Activated T-cell treated with anti-CD3 and anti-CD28 coated beads, Interleukin-2, amount 50 U/mL, for 4 hours (primary cell): ENCODE data around the gene PNMT. TPM values are rescaled to one million over a fixed set of nuclear protein-coding genes. Genes with fewer than 3 reads are reported as not detected.

Source experiments
- ATAC-seq, 2 donors: fragments of 200-7000 bp; cut with Tn5 transposase; one replicate each; pipeline ENCODE4 v1.10.0; 2021
- DNase-seq: peaks from one replicate; pipeline ENCODE4 v3.0.0-alpha.2; 2020
- H3K27me3 Mint-ChIP-seq: one replicate; pipeline ENCODE4 v1.8.0; 2021; ENCODE audit warnings: low read depth, mixed read lengths
- H3K36me3 Mint-ChIP-seq: one replicate; pipeline ENCODE4 v1.8.0; 2022; ENCODE audit warnings: mixed read lengths; ENCODE audit not compliant: insufficient read depth
- H3K4me1 Mint-ChIP-seq: one replicate; pipeline ENCODE4 v1.8.0; 2021; ENCODE audit warnings: low read depth, mixed read lengths
- H3K4me3 Mint-ChIP-seq: one replicate; pipeline ENCODE4 v1.8.0; 2021; ENCODE audit warnings: mild to moderate bottlenecking, moderate library complexity, mixed read lengths
- H3K9me3 Mint-ChIP-seq: one replicate; pipeline ENCODE4 v1.8.0; 2021; ENCODE audit warnings: mixed read lengths
- total RNA-seq, 3 donors: library from RNA; stranded (reverse); gene quantifications; one replicate each; pipeline ENCODE4 v1.2.1, GENCODE V29; 2021

PNMT gene
- total RNA-seq, 3 donors from 2014 or later = not detected

- no peak for ATAC-seq
- Mint-ChIP-seq H3K4me1 (peaks cover 28% of the 10 kb centered on the region), H3K9me3 (no peaks in the 10 kb centered on the region), H3K36me3 (peaks cover 12% of the 10 kb centered on the region), H3K4me3 (no peak overlapping the region), H3K27me3 (no peaks in the 10 kb centered on the region)
- DNase-seq = no peak
Observed at GRCh38 chr17:39658760-39659159, 9.5 kb upstream of the PNMT start.

- H3K9me3 Mint-ChIP-seq = no peaks in the 10 kb centered on the region
- H3K27me3 Mint-ChIP-seq = no peaks in the 10 kb centered on the region
- peaks cover 24% of the 10 kb centered on the region for H3K4me1 Mint-ChIP-seq
- no peak overlapping the region for H3K4me3 Mint-ChIP-seq
- DNase-seq (no peak), ATAC-seq (no peak)
- H3K36me3 Mint-ChIP-seq = peaks cover 12% of the 10 kb centered on the region
Observed at GRCh38 chr17:39659279-39660010, 8.8 kb upstream of the PNMT start.

- peaks cover 12% of the 10 kb centered on the region for H3K36me3 Mint-ChIP-seq
- H3K4me1 Mint-ChIP-seq = peaks cover 19% of the 10 kb centered on the region
- no peak overlapping the region for H3K4me3 Mint-ChIP-seq
- no peaks in the 10 kb centered on the region for H3K27me3 Mint-ChIP-seq
- DNase-seq (no peak), ATAC-seq (no peak)
- no peaks in the 10 kb centered on the region for H3K9me3 Mint-ChIP-seq
Observed at GRCh38 chr17:39660011-39660360, 8.3 kb upstream of the PNMT start.

GRCh38 chr17:39660397-39661385, 7.6 kb upstream of the PNMT start:
- H3K9me3 Mint-ChIP-seq = no peaks in the 10 kb centered on the region
- H3K36me3 Mint-ChIP-seq = peaks cover 10% of the 10 kb centered on the region
- no peak overlapping the region for H3K4me3 Mint-ChIP-seq
- no peak for ATAC-seq
- no peaks in the 10 kb centered on the region for H3K27me3 Mint-ChIP-seq
- peaks cover 14% of the 10 kb centered on the region for H3K4me1 Mint-ChIP-seq
- no peak for DNase-seq

GRCh38 chr17:39661744-39662541, 6.3 kb upstream of the PNMT start:
- Mint-ChIP-seq H3K4me1 (peaks cover 13% of the 10 kb centered on the region), H3K9me3 (no peaks in the 10 kb centered on the region), H3K36me3 (peaks cover 10% of the 10 kb centered on the region), H3K27me3 (peaks cover 7% of the 10 kb centered on the region), H3K4me3 (no peak overlapping the region)
- DNase-seq = no peak
- ATAC-seq = no peak

GRCh38 chr17:39662551-39663339, 5.5 kb upstream of the PNMT start:
- no peaks in the 10 kb centered on the region for H3K9me3 Mint-ChIP-seq
- H3K36me3 Mint-ChIP-seq = peaks cover 10% of the 10 kb centered on the region
- peaks cover 12% of the 10 kb centered on the region for H3K4me1 Mint-ChIP-seq
- H3K27me3 Mint-ChIP-seq = peaks cover 9% of the 10 kb centered on the region
- no peak overlapping the region for H3K4me3 Mint-ChIP-seq
- ATAC-seq (no peak), DNase-seq (no peak)

- H3K9me3 Mint-ChIP-seq = no peaks in the 10 kb centered on the region
- peaks cover 10% of the 10 kb centered on the region for H3K36me3 Mint-ChIP-seq
- peaks cover 8% of the 10 kb centered on the region for H3K4me1 Mint-ChIP-seq
- peaks cover 9% of the 10 kb centered on the region for H3K27me3 Mint-ChIP-seq
- H3K4me3 Mint-ChIP-seq = no peak overlapping the region
- no peak for ATAC-seq
- DNase-seq = no peak
Observed at GRCh38 chr17:39663340-39663687, 4.9 kb upstream of the PNMT start.

- Mint-ChIP-seq H3K4me3 (no peak overlapping the region), H3K9me3 (no peaks in the 10 kb centered on the region), H3K4me1 (peaks cover 13% of the 10 kb centered on the region), H3K27me3 (peaks cover 13% of the 10 kb centered on the region), H3K36me3 (peaks cover 10% of the 10 kb centered on the region)
- no peak for ATAC-seq
- no peak for DNase-seq
Observed at GRCh38 chr17:39663688-39664580, 4.3 kb upstream of the PNMT start.

GRCh38 chr17:39664581-39665561, 3.4 kb upstream of the PNMT start, which contains the start of gene TCAP:
TSS of gene TCAP (plus strand) at chr17:39665349. CDS start at chr17:39665360, 11 bp downstream.
- peaks cover 10% of the 10 kb centered on the region for H3K4me1 Mint-ChIP-seq
- no peaks in the 10 kb centered on the region for H3K9me3 Mint-ChIP-seq
- DNase-seq (no peak), ATAC-seq (no peak)
- no peak within 1 kb of the TSS for H3K4me3 Mint-ChIP-seq
- peaks cover 10% of the 10 kb centered on the region for H3K36me3 Mint-ChIP-seq
- peaks cover 16% of the 10 kb centered on the region for H3K27me3 Mint-ChIP-seq

GRCh38 chr17:39665642-39666224, 2.5 kb upstream of the PNMT start:
- Mint-ChIP-seq H3K36me3 (peaks cover 10% of the 10 kb centered on the region), H3K9me3 (no peaks in the 10 kb centered on the region), H3K4me3 (no peak overlapping the region), H3K27me3 (peaks cover 17% of the 10 kb centered on the region), H3K4me1 (peaks cover 8% of the 10 kb centered on the region)
- no peak for DNase-seq
- no peak for ATAC-seq

- Mint-ChIP-seq H3K36me3 (peaks cover 8% of the 10 kb centered on the region), H3K4me3 (no peak overlapping the region), H3K4me1 (peaks cover 6% of the 10 kb centered on the region), H3K27me3 (peaks cover 17% of the 10 kb centered on the region), H3K9me3 (no peaks in the 10 kb centered on the region)
- ATAC-seq = no peak
- no peak for DNase-seq
Observed at GRCh38 chr17:39666231-39666600, 2.0 kb upstream of the PNMT start.
